Muscle of back (tissue), 13 donors: Measurements from ENCODE around the gene ZNF18. TPM values are rescaled to one million over a fixed set of nuclear protein-coding genes. Genes with fewer than 3 reads are reported as not detected.

Experiments
- DNase-seq, 3 donors: peaks; one replicate each; pipeline versions ENCODE4 v3.0.0 to v3.0.0-alpha.2; 2013
- long read RNA-seq, 9 donors: transcript quantifications; one replicate each; lab custom pipeline, GENCODE V29; 2026
- polyA plus RNA-seq, 10 donors: library from polyadenylated mRNA; unstranded; fragments of 120-200 nt; gene quantifications; one replicate each; pipeline ENCODE4 v1.2.1, GENCODE V29; 2013; ENCODE audit not compliant: insufficient read length in 10 of 10

Gene ZNF18
- polyA plus RNA-seq, result 1 to 10 TPM; 5.2 to 8.6 (median 6.7) TPM
- long read RNA-seq, donor 1, partial matches to known transcripts, result 0 of 1 reads
- long read RNA-seq, donor 1, other reads (novel, unspliced or antisense), result 0 of 1 reads
- long read RNA-seq, donor 2, result 0 reads
- long read RNA-seq, donor 3, result 0 reads
- long read RNA-seq, donor 4, partial matches to known transcripts, result 0 of 1 reads
- long read RNA-seq, donor 4, other reads (novel, unspliced or antisense), result 0 of 1 reads
- long read RNA-seq, donor 5, partial matches to known transcripts, result 0 of 1 reads
- long read RNA-seq, donor 5, other reads (novel, unspliced or antisense), result 0 of 1 reads
- long read RNA-seq, donor 6, partial matches to known transcripts, result 0 of 1 reads
- long read RNA-seq, donor 6, other reads (novel, unspliced or antisense), result 0 of 1 reads
- long read RNA-seq, donor 7, result 0 reads
- long read RNA-seq, donor 8, result 0 reads
- long read RNA-seq, donor 9, result 0 reads

- DNase-seq, result peak; percentile 94 to 98 (median 97)
Observed at GRCh38 chr17:11997147-11997971, at the start of gene ZNF18. TSS of gene ZNF18 (minus strand) at chr17:11997475. CDS start at chr17:11992829, 4,646 bp downstream.

GRCh38 chr17:12046786-12047185, 49.5 kb upstream of the ZNF18 start:
- DNase-seq, result no peak

GRCh38 chr17:12043702-12044101, 46.4 kb upstream of the ZNF18 start:
- no peak for DNase-seq

GRCh38 chr17:12041312-12041711, 44.0 kb upstream of the ZNF18 start:
- DNase-seq, result peak in 1 of 3 donors; percentile 43

- DNase-seq, result no peak
Observed at GRCh38 chr17:12040478-12040877, 43.2 kb upstream of the ZNF18 start.

DNA sequence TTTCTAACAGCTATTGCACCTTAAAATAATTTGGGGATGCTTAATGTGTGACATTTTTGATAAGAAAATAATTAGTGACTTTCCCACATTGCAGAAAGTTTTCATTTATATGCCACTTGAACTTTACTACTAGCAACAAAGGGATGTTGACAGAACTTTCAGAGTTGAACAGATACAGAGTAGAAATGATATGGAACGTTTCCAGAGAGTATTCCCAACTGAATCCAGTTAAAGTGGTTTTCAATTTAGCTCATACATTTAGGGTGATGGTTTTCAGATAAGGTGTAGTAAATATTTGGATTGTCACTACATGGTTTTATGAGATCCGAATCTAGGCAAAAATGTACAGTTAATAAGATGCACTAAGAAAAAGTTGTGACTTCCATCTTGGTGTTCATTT, 40.7 kb upstream of the ZNF18 start:
- no peak for DNase-seq

DNA sequence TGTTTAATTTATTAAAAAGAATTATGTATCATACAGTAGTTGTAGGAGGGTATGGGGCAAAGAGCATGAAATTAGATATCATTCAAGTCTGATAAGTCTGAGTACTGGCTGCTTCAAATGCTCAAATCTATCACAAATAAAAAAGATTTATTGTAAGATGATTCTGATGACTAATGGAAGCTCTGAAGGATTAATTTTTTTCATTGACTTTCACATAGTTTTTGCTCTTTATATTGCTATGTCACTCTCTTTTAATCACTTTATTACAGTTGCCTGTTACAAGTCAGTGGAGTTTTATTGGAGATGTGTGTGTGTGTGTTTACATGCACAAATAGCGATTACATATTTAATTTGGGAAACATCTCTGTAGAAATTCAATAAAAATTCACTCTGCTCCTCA, 38.4 kb upstream of the ZNF18 start:
- DNase-seq, result no peak

DNA sequence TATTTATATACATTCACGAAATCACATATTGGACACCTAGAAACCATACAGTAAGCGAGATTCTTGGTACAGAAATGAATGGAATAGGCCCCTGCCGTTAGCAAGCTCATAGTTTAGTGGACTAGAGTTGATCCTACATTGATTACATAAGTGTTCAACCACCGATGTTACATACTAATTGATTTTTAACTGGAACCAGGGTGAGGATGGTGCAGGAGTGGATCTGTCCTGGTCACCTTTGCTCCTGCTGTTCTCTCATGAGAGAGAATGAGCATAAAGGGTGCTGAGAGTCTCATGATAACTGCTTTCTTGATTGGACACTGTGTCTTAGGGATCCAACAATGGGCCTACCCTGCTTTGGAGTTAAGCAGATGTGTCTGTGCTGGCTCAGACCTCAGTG, 37.3 kb upstream of the ZNF18 start:
- DNase-seq, result no peak

- DNase-seq, result no peak
Observed at GRCh38 chr17:12028611-12029010, 31.3 kb upstream of the ZNF18 start.

DNA sequence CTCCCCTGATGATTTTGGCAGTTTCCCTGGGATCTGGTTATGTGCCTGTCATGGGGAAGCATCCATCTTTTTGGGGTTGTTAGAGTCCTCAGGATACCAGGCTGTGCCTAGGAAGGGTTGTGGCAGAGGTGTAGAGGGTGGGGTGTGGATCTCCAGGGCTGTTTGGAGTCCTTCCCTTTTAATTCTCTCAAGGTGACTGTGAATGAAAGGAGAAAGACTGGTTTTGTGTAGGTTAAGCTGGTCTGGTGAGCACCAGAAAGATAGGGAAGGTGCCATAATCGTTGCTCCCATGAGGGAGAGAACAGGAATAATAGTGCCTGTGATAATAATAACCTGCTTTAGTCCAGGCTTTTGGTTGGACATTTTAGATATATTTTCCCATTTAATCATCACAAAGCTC, 30.4 kb upstream of the ZNF18 start:
- DNase-seq, result no peak

DNA sequence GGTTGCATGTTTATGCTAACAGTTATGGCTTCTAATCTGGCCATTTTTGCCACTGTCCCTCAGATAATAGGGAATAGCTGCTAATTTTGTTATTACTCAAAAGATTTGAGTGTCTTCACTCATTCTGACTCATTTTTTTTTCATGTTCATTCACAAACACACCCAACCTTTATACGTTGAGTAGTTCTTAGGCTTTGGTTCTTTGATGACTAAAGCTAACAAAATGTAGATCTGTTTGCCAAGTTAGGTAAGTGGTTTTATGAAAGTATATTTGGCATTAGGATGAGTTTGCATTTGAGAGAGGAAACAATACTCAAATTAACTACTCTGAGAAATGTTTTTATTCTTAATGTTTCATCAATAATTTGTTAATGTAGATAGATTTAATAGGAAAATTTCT, 27.1 kb upstream of the ZNF18 start:
- DNase-seq, result peak in 1 of 3 donors; percentile 17

- no peak for DNase-seq
Observed at GRCh38 chr17:12022310-12022709, 25.0 kb upstream of the ZNF18 start.

DNA sequence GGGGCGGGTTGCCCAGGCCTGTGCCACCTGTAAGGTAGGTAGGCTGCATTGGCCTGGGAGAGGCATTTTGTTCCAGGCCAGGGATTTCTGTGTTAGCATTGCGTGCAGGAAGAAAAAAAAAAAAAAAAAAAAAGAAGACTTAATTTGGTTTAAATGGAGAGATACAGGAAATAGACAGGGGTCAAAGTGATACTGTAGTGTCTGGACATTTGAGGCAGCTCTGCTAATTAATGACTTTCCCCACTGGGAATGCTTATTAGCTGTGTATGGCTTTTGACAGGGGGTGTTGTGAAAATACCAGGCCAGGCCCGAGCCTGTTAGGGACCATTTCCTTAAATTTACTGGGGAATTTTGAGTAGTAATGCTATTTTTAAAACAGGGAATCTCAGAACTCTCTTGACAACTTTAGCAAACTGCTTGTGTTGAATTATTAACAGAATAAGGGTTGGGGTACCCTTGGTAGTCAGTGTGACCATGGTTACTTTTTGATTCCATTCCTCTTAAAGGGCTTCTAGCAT, 24.4 kb upstream of the ZNF18 start:
- peak in 1 of 3 donors; percentile 27 for DNase-seq

DNA sequence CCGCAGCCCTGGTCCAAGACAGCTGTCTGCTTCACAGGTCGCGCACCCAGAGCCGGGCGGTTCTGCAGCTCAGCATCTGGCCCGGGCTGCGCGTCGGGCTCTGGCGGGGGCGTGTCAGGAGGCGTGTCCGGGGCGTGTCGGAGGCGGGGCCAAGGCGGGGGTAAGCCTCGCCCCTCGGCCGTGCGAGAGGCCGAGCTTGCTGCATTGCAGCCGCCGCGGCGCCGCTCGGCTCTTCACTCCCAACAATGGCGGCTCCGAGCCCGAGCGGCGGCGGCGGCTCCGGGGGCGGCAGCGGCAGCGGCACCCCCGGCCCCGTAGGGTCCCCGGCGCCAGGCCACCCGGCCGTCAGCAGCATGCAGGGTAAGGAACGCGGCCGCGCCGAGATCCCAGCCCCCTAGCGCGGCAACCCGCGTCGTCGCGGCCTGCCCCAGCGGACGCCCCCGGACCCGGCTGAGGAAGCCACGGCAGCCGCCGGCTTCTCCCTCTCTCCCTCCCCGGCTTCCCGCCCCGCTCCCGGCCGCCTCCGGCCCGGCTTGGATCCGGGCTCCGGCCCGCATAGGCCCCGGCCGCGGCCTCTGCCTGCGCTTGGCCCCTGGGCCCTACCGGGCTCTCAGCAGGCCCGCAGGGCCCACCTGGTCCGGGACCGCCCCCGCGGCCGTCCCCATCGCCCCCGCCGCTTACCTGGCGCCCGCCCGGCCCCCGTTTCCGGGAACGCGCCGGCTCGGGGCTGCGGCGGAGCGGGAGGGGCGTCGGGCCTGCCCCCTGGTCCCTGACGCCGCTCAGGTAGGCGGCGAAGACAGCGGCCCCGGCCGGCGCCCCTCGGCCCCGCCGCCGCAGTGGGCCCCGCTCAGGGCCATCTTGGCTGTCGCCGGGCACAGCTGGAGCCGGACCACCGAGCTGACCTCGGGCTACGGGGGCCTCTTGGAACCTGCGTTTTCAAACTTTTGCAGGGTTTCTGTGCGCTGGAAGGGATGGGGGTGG, 23.7 kb upstream of the ZNF18 start, which contains the start of gene MAP2K4:
Gene MAP2K4, plus strand, starts transcription at position 236 of the 981 bp plus-strand sequence. Its CDS starts 10 bp downstream, at position 246.
- DNase-seq, result peak; percentile 89 to 97 (median 94)

DNA sequence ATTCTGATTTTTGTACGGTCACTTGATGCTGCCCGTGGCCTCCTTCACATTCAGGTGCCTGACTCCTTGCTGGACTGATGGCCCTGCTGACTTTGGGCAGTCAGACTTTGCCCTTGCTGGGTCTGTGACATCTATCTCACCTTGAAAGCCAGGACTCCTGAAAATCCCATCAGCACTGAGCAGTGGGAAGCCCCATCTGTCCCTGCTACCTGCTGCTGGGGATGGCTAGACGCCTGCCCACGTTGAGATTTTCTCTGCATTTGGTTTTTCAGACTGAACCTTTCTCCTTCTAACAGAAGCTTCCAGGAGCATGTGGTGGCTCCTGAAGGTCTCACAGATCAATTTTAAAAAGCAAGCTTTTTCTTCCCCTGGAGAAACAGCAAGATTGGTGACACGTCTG, 10.2 kb upstream of the ZNF18 start:
- no peak for DNase-seq

DNA sequence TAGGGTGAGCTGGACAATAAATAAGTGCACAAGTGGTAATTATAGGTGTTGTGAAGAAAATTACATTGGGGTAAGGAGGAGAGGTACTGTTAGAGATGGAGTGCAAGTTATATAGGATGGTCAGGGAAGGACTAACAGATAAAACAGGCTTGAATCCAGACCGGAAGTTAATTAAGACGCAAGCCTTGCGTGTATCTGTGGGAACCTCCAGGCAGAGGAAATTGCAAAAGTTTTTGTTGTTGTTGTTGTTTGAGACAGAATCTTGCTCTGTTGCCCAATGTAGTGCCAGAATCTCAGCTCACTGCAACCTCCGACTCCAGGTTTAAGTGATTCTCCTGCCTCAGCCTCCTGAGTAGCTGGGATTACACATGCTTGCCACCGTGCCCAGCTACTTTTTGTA, 2.4 kb upstream of the ZNF18 start:
- no peak for DNase-seq

- DNase-seq, result no peak
Observed at GRCh38 chr17:11997972-11998233, 628 bp upstream of the ZNF18 start.

- DNase-seq, result peak in 2 of 3 donors; percentile 31 to 51
Observed at GRCh38 chr17:11996722-11997146, 541 bp downstream of the ZNF18 start.

- no peak for DNase-seq
Observed at GRCh38 chr17:11991461-11991860, 5.8 kb downstream of the ZNF18 start.

DNA sequence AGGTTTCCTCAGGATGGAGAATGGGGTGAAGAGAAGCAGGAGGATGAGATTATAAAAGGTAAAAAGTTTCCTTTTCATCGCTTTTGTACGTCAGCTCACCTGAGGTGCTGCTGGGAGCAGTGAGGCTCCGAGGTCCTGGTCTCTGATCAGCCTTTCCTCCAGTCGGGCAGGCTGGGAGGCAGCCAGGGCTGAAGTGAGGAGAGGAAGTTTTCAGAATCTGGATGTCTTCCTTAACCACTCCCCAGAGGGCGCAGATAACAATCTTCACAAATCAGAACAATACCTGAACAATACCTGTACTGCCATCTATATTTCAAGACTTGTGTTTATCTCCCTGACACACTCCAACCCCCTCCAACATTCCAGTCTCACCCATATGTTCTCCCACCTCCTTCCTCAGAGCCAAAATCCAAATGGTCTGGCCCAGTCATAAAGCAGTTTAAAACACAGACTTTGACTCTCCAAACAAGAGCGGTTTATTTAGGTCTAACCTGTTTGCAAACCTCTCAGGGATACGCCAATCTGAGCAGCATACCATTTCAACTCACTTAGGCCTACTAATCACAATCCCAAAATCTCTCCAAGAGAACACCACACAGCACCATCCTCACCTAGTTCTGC, 6.8 kb downstream of the ZNF18 start:
- DNase-seq, result no peak

- peak; percentile 43 to 73 (median 57) for DNase-seq
Observed at GRCh38 chr17:11986942-11987329, 10.3 kb downstream of the ZNF18 start.
